ENCODE data around the gene E2F2. TPM values are rescaled to one million over a fixed set of nuclear protein-coding genes. Genes with fewer than 3 reads are reported as not detected.

The E2F2 gene
- total RNA-seq, 1 experiment from 2014 or later, result 16.3 TPM

DNA sequence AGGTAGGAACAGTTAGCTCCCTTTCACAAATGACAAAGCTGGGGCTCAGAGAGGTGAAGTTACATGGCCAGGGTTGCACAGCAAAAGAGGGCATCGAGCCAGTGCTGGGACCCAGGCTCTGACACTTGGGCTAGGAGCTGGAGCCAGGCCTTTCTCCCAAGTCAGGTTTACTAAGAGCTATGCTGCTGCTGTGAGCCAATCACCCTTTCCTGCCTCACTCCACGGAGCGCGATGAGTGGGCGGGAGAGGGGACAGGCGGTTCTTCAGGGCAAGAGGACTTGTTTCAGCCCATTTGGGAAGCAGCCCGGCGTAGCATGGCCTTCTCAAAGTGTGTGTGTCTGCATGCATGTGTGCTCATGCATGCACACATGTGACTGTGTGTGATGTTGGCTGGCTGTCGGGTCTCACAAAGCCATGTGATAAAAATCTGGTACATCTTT is 17.7 kb upstream of the E2F2 start (continued):
- TF ChIP-seq, protein P1, sequence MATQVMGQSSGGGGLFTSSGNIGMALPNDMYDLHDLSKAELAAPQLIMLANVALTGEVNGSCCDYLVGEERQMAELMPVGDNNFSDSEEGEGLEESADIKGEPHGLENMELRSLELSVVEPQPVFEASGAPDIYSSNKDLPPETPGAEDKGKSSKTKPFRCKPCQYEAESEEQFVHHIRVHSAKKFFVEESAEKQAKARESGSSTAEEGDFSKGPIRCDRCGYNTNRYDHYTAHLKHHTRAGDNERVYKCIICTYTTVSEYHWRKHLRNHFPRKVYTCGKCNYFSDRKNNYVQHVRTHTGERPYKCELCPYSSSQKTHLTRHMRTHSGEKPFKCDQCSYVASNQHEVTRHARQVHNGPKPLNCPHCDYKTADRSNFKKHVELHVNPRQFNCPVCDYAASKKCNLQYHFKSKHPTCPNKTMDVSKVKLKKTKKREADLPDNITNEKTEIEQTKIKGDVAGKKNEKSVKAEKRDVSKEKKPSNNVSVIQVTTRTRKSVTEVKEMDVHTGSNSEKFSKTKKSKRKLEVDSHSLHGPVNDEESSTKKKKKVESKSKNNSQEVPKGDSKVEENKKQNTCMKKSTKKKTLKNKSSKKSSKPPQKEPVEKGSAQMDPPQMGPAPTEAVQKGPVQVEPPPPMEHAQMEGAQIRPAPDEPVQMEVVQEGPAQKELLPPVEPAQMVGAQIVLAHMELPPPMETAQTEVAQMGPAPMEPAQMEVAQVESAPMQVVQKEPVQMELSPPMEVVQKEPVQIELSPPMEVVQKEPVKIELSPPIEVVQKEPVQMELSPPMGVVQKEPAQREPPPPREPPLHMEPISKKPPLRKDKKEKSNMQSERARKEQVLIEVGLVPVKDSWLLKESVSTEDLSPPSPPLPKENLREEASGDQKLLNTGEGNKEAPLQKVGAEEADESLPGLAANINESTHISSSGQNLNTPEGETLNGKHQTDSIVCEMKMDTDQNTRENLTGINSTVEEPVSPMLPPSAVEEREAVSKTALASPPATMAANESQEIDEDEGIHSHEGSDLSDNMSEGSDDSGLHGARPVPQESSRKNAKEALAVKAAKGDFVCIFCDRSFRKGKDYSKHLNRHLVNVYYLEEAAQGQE (IDR thresholded peaks at IDR 0.05; ENCODE audit: low read depth), result no peak
- TF ChIP-seq ZFX (IDR thresholded peaks at IDR 0.05), result no peak
- TF ChIP-seq RAD21 (IDR thresholded peaks at IDR 0.05; ENCODE audit: low read depth), result no peak
- TF ChIP-seq, protein P2, sequence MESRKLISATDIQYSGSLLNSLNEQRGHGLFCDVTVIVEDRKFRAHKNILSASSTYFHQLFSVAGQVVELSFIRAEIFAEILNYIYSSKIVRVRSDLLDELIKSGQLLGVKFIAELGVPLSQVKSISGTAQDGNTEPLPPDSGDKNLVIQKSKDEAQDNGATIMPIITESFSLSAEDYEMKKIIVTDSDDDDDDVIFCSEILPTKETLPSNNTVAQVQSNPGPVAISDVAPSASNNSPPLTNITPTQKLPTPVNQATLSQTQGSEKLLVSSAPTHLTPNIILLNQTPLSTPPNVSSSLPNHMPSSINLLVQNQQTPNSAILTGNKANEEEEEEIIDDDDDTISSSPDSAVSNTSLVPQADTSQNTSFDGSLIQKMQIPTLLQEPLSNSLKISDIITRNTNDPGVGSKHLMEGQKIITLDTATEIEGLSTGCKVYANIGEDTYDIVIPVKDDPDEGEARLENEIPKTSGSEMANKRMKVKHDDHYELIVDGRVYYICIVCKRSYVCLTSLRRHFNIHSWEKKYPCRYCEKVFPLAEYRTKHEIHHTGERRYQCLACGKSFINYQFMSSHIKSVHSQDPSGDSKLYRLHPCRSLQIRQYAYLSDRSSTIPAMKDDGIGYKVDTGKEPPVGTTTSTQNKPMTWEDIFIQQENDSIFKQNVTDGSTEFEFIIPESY (IDR thresholded peaks at IDR 0.05; ENCODE audit: extremely low read depth, insufficient replicate concordance, low read length), result no peak
- TF ChIP-seq, protein P3, sequence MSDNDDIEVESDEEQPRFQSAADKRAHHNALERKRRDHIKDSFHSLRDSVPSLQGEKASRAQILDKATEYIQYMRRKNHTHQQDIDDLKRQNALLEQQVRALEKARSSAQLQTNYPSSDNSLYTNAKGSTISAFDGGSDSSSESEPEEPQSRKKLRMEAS (IDR thresholded peaks at IDR 0.05), result no peak

DNA sequence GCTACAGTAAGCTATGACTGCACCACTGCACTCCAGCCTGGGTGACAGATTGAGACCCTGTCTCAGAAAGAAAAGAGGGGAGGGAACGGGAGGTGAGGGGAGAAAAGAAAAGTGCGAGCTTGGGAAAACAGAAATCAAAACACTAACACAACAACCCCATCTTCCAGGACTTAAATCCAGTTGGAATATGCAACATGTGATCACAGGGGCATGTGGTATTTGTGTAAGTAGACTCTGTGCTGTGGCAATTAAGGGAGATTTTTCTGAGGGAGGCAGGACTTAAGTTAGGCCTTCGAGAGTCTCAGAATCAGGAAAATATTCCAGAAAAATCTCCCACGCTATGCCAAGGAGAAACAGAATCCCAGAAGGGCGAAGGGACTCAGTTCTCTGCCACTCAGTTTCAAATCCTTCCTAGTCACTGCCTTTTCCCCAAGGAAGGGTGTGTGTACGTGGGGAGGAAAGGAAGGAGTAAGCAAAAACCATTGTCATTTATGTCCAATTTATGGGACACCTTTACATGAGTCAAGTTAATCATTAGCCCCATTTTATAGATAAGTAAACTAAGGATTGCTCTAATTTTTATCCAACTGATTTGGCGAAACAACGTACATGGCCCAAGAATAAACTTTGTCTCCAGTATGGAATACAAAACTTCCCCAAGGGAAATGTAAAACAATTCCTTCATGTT is 16.0 kb upstream of the E2F2 start:
- Histone ChIP-seq H3K9me3 (ENCODE audit: control insufficient read depth in 1 of 2, insufficient read depth in 1 of 2, low read depth in 1 of 2, low read length in 2 of 2) (no peaks in the 10 kb centered on the region), H3K27ac (ENCODE audit: low read depth, low read length) (no peak overlapping the region), H3K79me2 (ENCODE audit: insufficient read depth, low read length) (no peaks in the 10 kb centered on the region), H2AFZ (ENCODE audit: low read depth, low read length, poor library complexity, severe bottlenecking) (no peak overlapping the region), H3K4me3 (replicated peaks in 1 of 2; ENCODE audit: low read depth in 1 of 2, low read length in 2 of 2) (no peak overlapping the region), H3K4me2 (ENCODE audit: low read length) (no peak overlapping the region), H3K4me1 (ENCODE audit: control insufficient read depth in 1 of 2, insufficient read depth in 2 of 2, low read length in 2 of 2) (peaks cover 11 to 26% of the 10 kb centered on the region in 2 experiments; a peak in 3 of 4 replicates), H4K20me1 (ENCODE audit: insufficient read depth) (no peaks in the 10 kb centered on the region), H3K36me3 (ENCODE audit: control insufficient read depth in 1 of 2, insufficient read depth in 2 of 2, low read length in 2 of 2) (no peaks in the 10 kb centered on the region), H3K27me3 (ENCODE audit: insufficient read depth, low read length) (no peaks in the 10 kb centered on the region), H3K9me2 (ENCODE audit: insufficient read depth) (no peaks in the 10 kb centered on the region), H3K9ac (ENCODE audit: low read length) (no peak overlapping the region)
- intact Hi-C loops (cut with micrococcal nuclease), result no loop called here
- POLR2A ChIA-PET, result interaction anchor here (0.9 to 4.2 kb wide), 4 partner anchors 12 to 144 kb away, joined by 3 to 15 read pairs (median 4); partner anchors contain the start of genes ID3 and RPL11
- ATAC-seq, result no peak
- no peak for DNase-seq (ENCODE audit: low read depth, low spot score)
- RAD21 ChIA-PET (ENCODE audit: low non-redundant PET in 1 of 2, low total read pairs in 2 of 2, uncharacterized antibody in 2 of 2, unreplicated experiment in 2 of 2), result interaction anchor here (3.5 to 3.6 kb wide), 2 partner anchors 90 to 91 kb away, joined by 23 to 25 read pairs; no protein-coding TSS in a partner anchor
- no TSS peak for BruUV-seq (replicated peaks)
- CTCF ChIA-PET, result interaction anchor here (1.1 to 4.2 kb wide), 3 partner anchors 9 to 90 kb away, joined by 3 to 104 read pairs (median 21); no protein-coding TSS in a partner anchor
- TF ChIP-seq CBX3 (IDR thresholded peaks at IDR 0.05; ENCODE audit: low read depth), result no peak
- no peak for TF ChIP-seq YY1 (IDR thresholded peaks at IDR 0.05; ENCODE audit: extremely low read depth, insufficient replicate concordance, low read depth, low read length)
- TF ChIP-seq, protein P4, sequence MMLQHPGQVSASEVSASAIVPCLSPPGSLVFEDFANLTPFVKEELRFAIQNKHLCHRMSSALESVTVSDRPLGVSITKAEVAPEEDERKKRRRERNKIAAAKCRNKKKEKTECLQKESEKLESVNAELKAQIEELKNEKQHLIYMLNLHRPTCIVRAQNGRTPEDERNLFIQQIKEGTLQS (IDR thresholded peaks at IDR 0.05), result no peak
- TF ChIP-seq ZNF274 (IDR thresholded peaks at IDR 0.05; ENCODE audit: low read depth, low read length), result no peak
- TF ChIP-seq CEBPB (IDR thresholded peaks at IDR 0.05; ENCODE audit: low read depth), result no peak
- TF ChIP-seq FOSL1 (IDR thresholded peaks at IDR 0.05; ENCODE audit: low read depth), result no peak
- no peak for TF ChIP-seq POLR2AphosphoS5 (IDR thresholded peaks at IDR 0.05; ENCODE audit: low read depth, low read length)
- TF ChIP-seq ELF1 (IDR thresholded peaks at IDR 0.05; ENCODE audit: borderline replicate concordance, low read depth), result no peak
- TF ChIP-seq SP1 (IDR thresholded peaks at IDR 0.05; ENCODE audit: low read depth), result no peak
- TF ChIP-seq ZFX (IDR thresholded peaks at IDR 0.05), result no peak
- TF ChIP-seq JUND (IDR thresholded peaks at IDR 0.05), result no peak
- no peak for TF ChIP-seq EZH2phosphoT487 (IDR thresholded peaks at IDR 0.05; ENCODE audit: borderline replicate concordance)

Measured in HCT116 (cell line).